ENCODE results near the gene OSBPL10. TPM values are rescaled to one million over a fixed set of nuclear protein-coding genes. Genes with fewer than 3 reads are reported as not detected.

The OSBPL10 gene
- total and polyA plus RNA-seq, 2 of the 4 experiments (the other 2 are of a cell fraction), result 9.5 to 10.1 TPM

GRCh38 chr3:31729082-31729481 is 252.0 kb downstream of the OSBPL10 start:
- ATAC-seq (ENCODE audit: low read depth) (no peak), DNase-seq (no peak)
- H2AK5ac ChIP-seq (ENCODE audit: low read depth, low read length), result no peak overlapping the region
- no peaks in the 10 kb centered on the region for H3K36me3 ChIP-seq (ENCODE audit: control insufficient read depth, insufficient read depth, low read length)
- dilution Hi-C loops (cut with HindIII; ENCODE audit: low sequenced_read_pairs, unreplicated experiment), result no loop called here
- H3K14ac ChIP-seq (replicated peaks; ENCODE audit: low read depth, low read length), result no peak overlapping the region
- in situ Hi-C loops (cut with MboI; ENCODE audit: low sequenced_read_pairs), result no loop called here
- H2BK5ac ChIP-seq (ENCODE audit: low read depth, low read length, poor library complexity, severe bottlenecking), result no peak overlapping the region
- H2BK20ac ChIP-seq (ENCODE audit: low read depth, low read length), result no peak overlapping the region
- H3K9me3 ChIP-seq (ENCODE audit: control insufficient read depth, insufficient read depth, low read length), result no peaks in the 10 kb centered on the region
- CTCF ChIA-PET, result no interaction called here
- no peak overlapping the region for H3K23ac ChIP-seq (ENCODE audit: low read depth, low read length)
- H3K79me1 ChIP-seq (ENCODE audit: low read depth in 1 of 2, low read length in 2 of 2), result no peaks in the 10 kb centered on the region
- no peak overlapping the region for H2AK9ac ChIP-seq (replicated peaks; ENCODE audit: low read depth, low read length, poor library complexity)
- peaks cover 5% of the 10 kb centered on the region; the same call in 1 of the 2 replicates for H3K4me1 ChIP-seq (ENCODE audit: control insufficient read depth, insufficient read depth, low read length)
- no peak overlapping the region for H2AFZ ChIP-seq (replicated peaks; ENCODE audit: low read length, poor library complexity)
- no peak overlapping the region for H2BK120ac ChIP-seq (ENCODE audit: low read depth, low read length)
- no peak overlapping the region for H3K4me2 ChIP-seq (ENCODE audit: low read depth, low read length)
- no peak overlapping the region for H3K4ac ChIP-seq (ENCODE audit: low read depth, low read length)
- no peak overlapping the region for H3K4me3 ChIP-seq (ENCODE audit: insufficient read depth, low read depth, low read length)
- H3K27ac ChIP-seq (ENCODE audit: insufficient read depth, low read length), result no peak overlapping the region
- no peak overlapping the region for H3K9ac ChIP-seq (ENCODE audit: low read depth, low read length)
- POLR2A ChIA-PET (ENCODE audit: unreplicated experiment), result no interaction called here
- no CpG with 5 or more reads among the region's 3 CpGs for WGBS, 2 experiments (ENCODE audit: extremely low coverage in 2 of 2, insufficient read length in 1 of 2)
- no peak overlapping the region for H4K91ac ChIP-seq (ENCODE audit: insufficient read depth, low read depth, low read length)
- no peak overlapping the region for H2BK15ac ChIP-seq (ENCODE audit: low read depth, low read length)
- H4K8ac ChIP-seq (ENCODE audit: low read depth in 2 of 2, low read length in 2 of 2), result no peak overlapping the region
- no peaks in the 10 kb centered on the region for H3K9me1 ChIP-seq (ENCODE audit: insufficient read depth, low read length)
- intact Hi-C loops (cut with micrococcal nuclease), result no loop called here
- H3K27me3 ChIP-seq (ENCODE audit: control insufficient read depth, insufficient read depth, low read length), result no peaks in the 10 kb centered on the region
- H4K5ac ChIP-seq (ENCODE audit: low read depth, low read length), result no peak overlapping the region
- BruUV-seq (replicated peaks), result no TSS peak
- no peak overlapping the region for H3K18ac ChIP-seq (ENCODE audit: low read depth, low read length)
- H3K56ac ChIP-seq (ENCODE audit: extremely low read depth, insufficient read depth, low read length), result no peak overlapping the region
- H4K20me1 ChIP-seq (ENCODE audit: insufficient read depth, low read length), result no peaks in the 10 kb centered on the region
- TF ChIP-seq MAZ (IDR thresholded peaks at IDR 0.05; ENCODE audit: borderline replicate concordance, low read depth, low read length), result no peak
- no peak for TF ChIP-seq SMC3 (IDR thresholded peaks at IDR 0.05; ENCODE audit: low read depth, low read length)
- TF ChIP-seq CHD1 (IDR thresholded peaks at IDR 0.05; ENCODE audit: low read depth, low read length), result no peak
- TF ChIP-seq NFE2L2 (IDR thresholded peaks at IDR 0.05; ENCODE audit: low read depth, low read length), result no peak
- no peak for TF ChIP-seq FOS (IDR thresholded peaks at IDR 0.05; ENCODE audit: low read depth, low read length)
- no peak for TF ChIP-seq RFX5 (IDR thresholded peaks at IDR 0.05; ENCODE audit: low read depth, low read length)
- TF ChIP-seq ELK1 (IDR thresholded peaks at IDR 0.05; ENCODE audit: borderline replicate concordance, low read depth, low read length), result no peak
- TF ChIP-seq MAFK (IDR thresholded peaks at IDR 0.05; ENCODE audit: low read depth, low read length), result no peak
- TF ChIP-seq CEBPB (IDR thresholded peaks at IDR 0.05; ENCODE audit: low read depth, low read length), result no peak
- TF ChIP-seq USF2 (IDR thresholded peaks at IDR 0.05; ENCODE audit: low read depth, low read length), result no peak
- no peak for TF ChIP-seq RAD21 (IDR thresholded peaks at IDR 0.05; ENCODE audit: low read length)
- TF ChIP-seq CTCF (conservative IDR thresholded peaks at IDR 0.05; ENCODE audit: low read depth, low read length), result no peak
- TF ChIP-seq POLR2A (IDR thresholded peaks at IDR 0.05; ENCODE audit: low read depth, low read length), result no peak
